H1 (cell line): ENCODE measurements around the gene CMIP.

ENCODE experiments used
- BCL11A ChIP-seq, 2 experiments: IDR thresholded peaks; one replicate each; pipeline ENCODE4 v1.6.1; 2011; ENCODE audit warnings: low read depth in 2 of 2, low read length in 2 of 2, mild to moderate bottlenecking in 2 of 2
- BRCA1 ChIP-seq: IDR thresholded peaks from 2 replicates; pipeline ENCODE4 v1.6.1; 2012; ENCODE audit warnings: low read depth, low read length, improper control_type of control experiment
- CEBPB ChIP-seq: IDR thresholded peaks from 2 replicates; pipeline ENCODE4 v1.6.1; 2012; ENCODE audit warnings: low read depth, low read length
- CREB1 ChIP-seq: IDR thresholded peaks from 2 replicates; pipeline ENCODE4 v1.6.1; 2012; ENCODE audit warnings: inconsistent platforms
- CTCF ChIP-seq, 3 experiments: IDR thresholded peaks; 1 replicate in 2 of 3; 2 replicates in 1 of 3; pipeline versions ENCODE4 v1.5.1 to v1.6.1; 2011; ENCODE audit warnings: low read length in 3 of 3, mild to moderate bottlenecking in 3 of 3, inconsistent platforms in 2 of 3, low read depth in 1 of 3, moderate library complexity in 1 of 3; ENCODE audit not compliant: insufficient read depth in 1 of 3; ENCODE audit errors: control extremely low read depth in 1 of 3
- EZH2 ChIP-seq: fragments of 200-600 bp; sonication (generic); IDR thresholded peaks from 2 replicates; pipeline ENCODE4 v1.7.1; 2012; ENCODE audit warnings: low read depth, mild to moderate bottlenecking, moderate library complexity, low read length, inconsistent platforms; ENCODE audit not compliant: severe bottlenecking
- FOSL1 ChIP-seq: IDR thresholded peaks from 2 replicates; pipeline ENCODE4 v1.6.1; 2011; ENCODE audit warnings: mild to moderate bottlenecking, low read depth, low read length, moderate library complexity; ENCODE audit not compliant: insufficient read depth
- POLR2A ChIP-seq, 2 experiments: IDR thresholded peaks; 1 replicate in 1 of 2; 2 replicates in 1 of 2; pipeline ENCODE4 v1.6.1; 2011; ENCODE audit warnings: low read depth in 2 of 2, low read length in 2 of 2, mild to moderate bottlenecking in 2 of 2; ENCODE audit errors: control extremely low read depth in 1 of 2
- RNF2 ChIP-seq: fragments of 200-900, 300-1000 bp; sonication (generic); IDR thresholded peaks from 2 replicates; pipeline ENCODE4 v1.7.1; 2016; ENCODE audit warnings: borderline replicate concordance, low read depth, mild to moderate bottlenecking, antibody characterized with exemption, low read length; ENCODE audit not compliant: poor library complexity, severe bottlenecking; ENCODE audit errors: missing control alignments
- SUZ12 ChIP-seq: fragments of 200-600 bp; sonication (generic); IDR thresholded peaks from 2 replicates; pipeline ENCODE4 v1.6.1; 2012; ENCODE audit warnings: mild to moderate bottlenecking, inconsistent platforms, low read length, moderate library complexity, mixed read lengths

GRCh38 chr16:81655469-81656162 is 211.0 kb downstream of the CMIP start:
- no peak for TF ChIP-seq SUZ12
- TF ChIP-seq CREB1 = no peak
- no peak for TF ChIP-seq CTCF (IDR thresholded peaks at IDR 0.05; ENCODE audit: control extremely low read depth in 1 of 3, insufficient read depth in 1 of 3, low read depth in 1 of 3, low read length in 3 of 3)
- TF ChIP-seq CEBPB = no peak
- TF ChIP-seq FOSL1 = no peak
- TF ChIP-seq POLR2A (IDR thresholded peaks at IDR 0.05; ENCODE audit: control extremely low read depth in 1 of 2, low read depth in 2 of 2, low read length in 2 of 2) = no peak
- TF ChIP-seq EZH2 = no peak
- TF ChIP-seq BCL11A (IDR thresholded peaks at IDR 0.05; ENCODE audit: low read depth in 2 of 2, low read length in 2 of 2) = no peak
- no peak for TF ChIP-seq BRCA1
- no peak for TF ChIP-seq RNF2
